GM19372 (cell line): ENCODE results near the gene LCE2B.

ENCODE experiments used
- ATAC-seq: cut with Tn5 transposase; IDR thresholded peaks from one replicate; pipeline ENCODE4 v1.9.1; 2021; ENCODE audit warnings: mild to moderate bottlenecking, low read depth, moderate library complexity; ENCODE audit not compliant: unreplicated experiment

The LCE2B gene

GRCh38 chr1:152725261-152725660, 39.3 kb downstream of the LCE2B start:
- no peak for ATAC-seq

GRCh38 chr1:152728986-152729385, 43.1 kb downstream of the LCE2B start:
- ATAC-seq: no peak

- no peak for ATAC-seq
These were observed 49.7 kb downstream of the LCE2B start for GRCh38 chr1:152735648-152736047.
